ENCODE measurements around the gene SCN1B.

GRCh38 chr19:35046461-35046860, 16.2 kb downstream of the SCN1B start:
- TF ChIP-seq POLR2A (IDR thresholded peaks at IDR 0.05; ENCODE audit: low read depth, low read length), result no peak
- no peak for TF ChIP-seq TAF1 (IDR thresholded peaks at IDR 0.05; ENCODE audit: borderline replicate concordance, low read depth, low read length)
- TF ChIP-seq POLR2AphosphoS5 (IDR thresholded peaks at IDR 0.05; ENCODE audit: low read depth, low read length), result no peak

Data from GM12892 (cell line).